ENCODE results near the gene GPR21.

Gene GPR21

DNA sequence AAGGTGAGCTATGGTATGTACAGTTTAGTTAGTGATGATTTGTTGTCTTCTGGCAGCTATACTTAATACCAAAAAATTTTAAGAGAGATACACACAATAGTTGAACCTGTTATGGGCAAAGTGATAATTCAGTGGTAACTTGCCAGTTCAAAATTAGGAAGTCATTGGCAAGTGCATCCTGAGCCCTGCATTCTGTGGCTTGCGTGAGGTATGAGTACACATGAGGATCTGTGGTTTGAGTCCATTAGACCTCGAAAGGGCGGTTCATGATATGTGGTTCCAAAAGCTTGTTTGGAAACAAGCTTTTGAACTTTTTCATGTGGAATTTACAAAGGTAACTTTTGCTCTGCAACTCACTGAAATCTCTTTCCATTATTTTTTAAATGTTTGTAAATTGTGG is 47.0 kb downstream of the GPR21 start:
- H3K4me1 ChIP-seq, result peaks cover 0 to 90% (median 13%) of the 10 kb centered on the region in 4 donors
- no peak for TF ChIP-seq CTCF (IDR thresholded peaks at IDR 0.05)
- no peak for DNase-seq
- H3K9me3 ChIP-seq, result no peaks in the 10 kb centered on the region
- no peak overlapping the region for H3K4me3 ChIP-seq
- intact Hi-C loops (cut with DNase I; ENCODE audit: low total_unique reads), result loop anchor here (5.0 kb wide), 1 partner anchor 272 kb away; no protein-coding TSS in a partner anchor
- no peaks in the 10 kb centered on the region for H3K27me3 ChIP-seq
- H3K36me3 ChIP-seq, result peaks cover 55 to 79% (median 62%) of the 10 kb centered on the region in 3 donors
- no peak overlapping the region for H3K27ac ChIP-seq

GRCh38 chr9:123081824-123082223 is 48.4 kb downstream of the GPR21 start:
- no peaks in the 10 kb centered on the region for H3K9me3 ChIP-seq
- H3K4me3 ChIP-seq, result no peak overlapping the region
- DNase-seq, result no peak
- peaks cover 0 to 90% (median 8%) of the 10 kb centered on the region in 4 donors for H3K4me1 ChIP-seq
- H3K27me3 ChIP-seq, result no peaks in the 10 kb centered on the region
- TF ChIP-seq CTCF (IDR thresholded peaks at IDR 0.05), result peak; percentile 52 to 58
- intact Hi-C loops (cut with DNase I; ENCODE audit: low total_unique reads), result loop anchor here (5.0 kb wide), 1 partner anchor 270 kb away; no protein-coding TSS in a partner anchor
- peak overlapping the region in 1 of 2 donors; percentile 19 for H3K27ac ChIP-seq
- peaks cover 60 to 89% (median 66%) of the 10 kb centered on the region in 3 donors for H3K36me3 ChIP-seq

- DNase-seq, result no peak
- intact Hi-C loops (cut with DNase I; ENCODE audit: low total_unique reads), result loop anchor here (5.0 kb wide), 1 partner anchor 269 kb away; no protein-coding TSS in a partner anchor
- Histone ChIP-seq H3K27ac (no peak overlapping the region), H3K4me3 (no peak overlapping the region), H3K27me3 (no peaks in the 10 kb centered on the region), H3K36me3 (peaks cover 62 to 89% (median 70%) of the 10 kb centered on the region in 3 donors), H3K9me3 (no peaks in the 10 kb centered on the region), H3K4me1 (peaks cover 0 to 72% (median 3%) of the 10 kb centered on the region in 4 donors)
- TF ChIP-seq CTCF (IDR thresholded peaks at IDR 0.05), result no peak
Observed at GRCh38 chr9:123083680-123084079, 50.2 kb downstream of the GPR21 start.

- intact Hi-C loops (cut with DNase I; ENCODE audit: low total_unique reads), result loop anchor here (5.0 kb wide), 1 partner anchor 268 kb away; no protein-coding TSS in a partner anchor
- no peak for TF ChIP-seq CTCF (IDR thresholded peaks at IDR 0.05)
- no peak overlapping the region for H3K27ac ChIP-seq
- peaks cover 63 to 91% (median 73%) of the 10 kb centered on the region in 3 donors for H3K36me3 ChIP-seq
- no peak overlapping the region for H3K4me3 ChIP-seq
- no peaks in the 10 kb centered on the region for H3K27me3 ChIP-seq
- peaks cover 0 to 67% (median 3%) of the 10 kb centered on the region in 4 donors for H3K4me1 ChIP-seq
- no peaks in the 10 kb centered on the region for H3K9me3 ChIP-seq
- no peak for DNase-seq
Observed at GRCh38 chr9:123084256-123084655, 50.8 kb downstream of the GPR21 start.

All from tibial artery (tissue), 4 donors.